GM18499 (cell line): ENCODE measurements around the gene JSRP1.

ENCODE experiments used
- ATAC-seq: cut with Tn5 transposase; IDR thresholded peaks from one replicate; pipeline ENCODE4 v1.9.1; 2021; ENCODE audit warnings: moderate number of reproducible peaks; ENCODE audit not compliant: insufficient read depth, unreplicated experiment

The JSRP1 gene

GRCh38 chr19:2255982-2256685, at the start of gene JSRP1:
Gene JSRP1 (minus strand): TSS chr19:2256417. CDS start chr19:2255314, 1,103 bp downstream.
- ATAC-seq, result no peak

- ATAC-seq, result no peak
These were observed 49.4 kb upstream of the JSRP1 start for GRCh38 chr19:2305452-2306280.

GRCh38 chr19:2303211-2303798, 47.1 kb upstream of the JSRP1 start:
- no peak for ATAC-seq

- no peak for ATAC-seq
These were observed 46.3 kb upstream of the JSRP1 start for GRCh38 chr19:2302319-2303210.

- ATAC-seq, result no peak
These were observed 44.3 kb upstream of the JSRP1 start for GRCh38 chr19:2300533-2300932.

GRCh38 chr19:2296141-2296540, 39.9 kb upstream of the JSRP1 start:
- ATAC-seq, result no peak

- no peak for ATAC-seq
These were observed 38.6 kb upstream of the JSRP1 start for GRCh38 chr19:2294687-2295335.

- ATAC-seq, result no peak
These were observed 35.1 kb upstream of the JSRP1 start for GRCh38 chr19:2291185-2291751.

GRCh38 chr19:2290441-2291184, 34.4 kb upstream of the JSRP1 start:
- ATAC-seq, result no peak

- ATAC-seq, result no peak
These were observed 33.7 kb upstream of the JSRP1 start for GRCh38 chr19:2289714-2290435.

- ATAC-seq, result no peak
These were observed 32.8 kb upstream of the JSRP1 start for GRCh38 chr19:2288818-2289713.

GRCh38 chr19:2288338-2288817, 32.2 kb upstream of the JSRP1 start:
- no peak for ATAC-seq

GRCh38 chr19:2287585-2288337, 31.5 kb upstream of the JSRP1 start:
- no peak for ATAC-seq

GRCh38 chr19:2286402-2287140, 30.4 kb upstream of the JSRP1 start:
- no peak for ATAC-seq

- no peak for ATAC-seq
These were observed 27.8 kb upstream of the JSRP1 start for GRCh38 chr19:2283835-2284507.
